ENCODE measurements around the gene CKM. TPM values are rescaled to one million over a fixed set of nuclear protein-coding genes. Genes with fewer than 3 reads are reported as not detected.

The CKM gene
- total and polyA plus RNA-seq, 2 of the 4 experiments (the other 2 are of a cell fraction), result not detected

GRCh38 chr19:45271735-45272108, 51.0 kb downstream of the CKM start:
- H3K27me3 ChIP-seq (ENCODE audit: control insufficient read depth, insufficient read depth, low read length), result no peaks in the 10 kb centered on the region
- H2BK15ac ChIP-seq (ENCODE audit: low read depth, low read length), result no peak overlapping the region
- no peak overlapping the region for H3K23ac ChIP-seq (ENCODE audit: low read depth, low read length)
- H3K14ac ChIP-seq (replicated peaks; ENCODE audit: low read depth, low read length), result no peak overlapping the region
- no peak overlapping the region for H2BK20ac ChIP-seq (ENCODE audit: low read depth, low read length)
- 82% methylated on average over 3 of the region's 7 CpGs; no CpG with 5 or more reads in 1 of the 2 experiments for WGBS, 2 experiments (ENCODE audit: extremely low coverage in 2 of 2, insufficient read length in 1 of 2)
- no peak overlapping the region for H4K5ac ChIP-seq (ENCODE audit: low read depth, low read length)
- DNase-seq (no peak), ATAC-seq (ENCODE audit: low read depth) (no peak)
- H2BK120ac ChIP-seq (ENCODE audit: low read depth, low read length), result no peak overlapping the region
- H3K9me3 ChIP-seq (ENCODE audit: control insufficient read depth, insufficient read depth, low read length), result no peaks in the 10 kb centered on the region
- no peak overlapping the region for H3K4me2 ChIP-seq (ENCODE audit: low read depth, low read length)
- H3K18ac ChIP-seq (ENCODE audit: low read depth, low read length), result no peak overlapping the region
- H3K4me1 ChIP-seq (ENCODE audit: control insufficient read depth, insufficient read depth, low read length), result peaks cover 8% of the 10 kb centered on the region
- no peak overlapping the region for H2AK5ac ChIP-seq (ENCODE audit: low read depth, low read length)
- H4K91ac ChIP-seq (ENCODE audit: insufficient read depth, low read depth, low read length), result no peak overlapping the region
- ChIA-PET POLR2A (ENCODE audit: unreplicated experiment) (no interaction called here), CTCF (no interaction called here)
- dilution Hi-C loops (cut with HindIII; ENCODE audit: low sequenced_read_pairs, unreplicated experiment), result no loop called here
- BruUV-seq (replicated peaks), result no TSS peak
- H2AK9ac ChIP-seq (replicated peaks; ENCODE audit: low read depth, low read length, poor library complexity), result no peak overlapping the region
- H4K8ac ChIP-seq (ENCODE audit: low read depth in 2 of 2, low read length in 2 of 2), result no peak overlapping the region
- H3K9me1 ChIP-seq (ENCODE audit: insufficient read depth, low read length), result peaks cover 8% of the 10 kb centered on the region
- peaks cover 12 to 19% of the 10 kb centered on the region in 2 experiments; a peak in 3 of 4 replicates for H3K79me1 ChIP-seq (ENCODE audit: low read depth in 1 of 2, low read length in 2 of 2)
- in situ Hi-C loops (cut with MboI; ENCODE audit: low sequenced_read_pairs), result no loop called here
- H3K9ac ChIP-seq (ENCODE audit: low read depth, low read length), result no peak overlapping the region
- no peak overlapping the region for H3K4ac ChIP-seq (ENCODE audit: low read depth, low read length)
- H2AFZ ChIP-seq (replicated peaks; ENCODE audit: low read length, poor library complexity), result no peak overlapping the region
- TF ChIP-seq FOS (IDR thresholded peaks at IDR 0.05; ENCODE audit: low read depth, low read length) (no peak), RAD21 (IDR thresholded peaks at IDR 0.05; ENCODE audit: low read length) (no peak), CEBPB (IDR thresholded peaks at IDR 0.05; ENCODE audit: low read depth, low read length) (no peak), CTCF (conservative IDR thresholded peaks at IDR 0.05; ENCODE audit: low read depth, low read length) (no peak), ELK1 (IDR thresholded peaks at IDR 0.05; ENCODE audit: borderline replicate concordance, low read depth, low read length) (no peak)
- peaks cover 15% of the 10 kb centered on the region for H4K20me1 ChIP-seq (ENCODE audit: insufficient read depth, low read length)
- no peak overlapping the region for H3K4me3 ChIP-seq (ENCODE audit: insufficient read depth, low read depth, low read length)
- H3K27ac ChIP-seq (ENCODE audit: insufficient read depth, low read length), result no peak overlapping the region
- H3K56ac ChIP-seq (ENCODE audit: extremely low read depth, insufficient read depth, low read length), result no peak overlapping the region
- H2BK5ac ChIP-seq (ENCODE audit: low read depth, low read length, poor library complexity, severe bottlenecking), result no peak overlapping the region
- intact Hi-C loops (cut with micrococcal nuclease), result no loop called here
- H3K36me3 ChIP-seq (ENCODE audit: control insufficient read depth, insufficient read depth, low read length), result peaks cover 42% of the 10 kb centered on the region

Measured in IMR-90 (cell line).